Measurements from ENCODE around the gene PHKA1. TPM values are rescaled to one million over a fixed set of nuclear protein-coding genes. Genes with fewer than 3 reads are reported as not detected.
"Not testable (repeated sequence)": the region's sequence is repeated elsewhere in the genome, so short reads cannot be mapped to it uniquely, and the experiment has no call there.

Gene PHKA1
- total and polyA plus RNA-seq, 3 experiments from 2014 or later, result 4.6 to 5.0 TPM; not detected in 1

GRCh38 chrX:72624194-72624593 is 89.9 kb downstream of the PHKA1 start:
- H3K4me3 ChIP-seq (ENCODE audit: low read length), result no peak overlapping the region
- peaks cover 0 to 8% of the 10 kb centered on the region in 2 donors for H3K27me3 Mint-ChIP-seq
- no peak overlapping the region for H3K4me3 Mint-ChIP-seq
- H3K36me3 ChIP-seq (ENCODE audit: insufficient read depth, low read length), result no peaks in the 10 kb centered on the region
- no peaks in the 10 kb centered on the region for H3K9me3 ChIP-seq (ENCODE audit: low read length)
- ChIA-PET POLR2A (no interaction called here), CTCF (no interaction called here)
- H3K4me1 Mint-ChIP-seq, result peaks cover 0 to 15% (median 0%) of the 10 kb centered on the region in 3 donors
- no peak overlapping the region for H3K27ac ChIP-seq (ENCODE audit: low read depth, low read length)
- no peak overlapping the region for H3K27ac Mint-ChIP-seq
- no peaks in the 10 kb centered on the region for H3K9me3 Mint-ChIP-seq
- no peak for DNase-seq
- no peaks in the 10 kb centered on the region for H3K36me3 Mint-ChIP-seq
- H3K4me1 ChIP-seq (ENCODE audit: insufficient read depth, low read length), result no peaks in the 10 kb centered on the region
- H3K27me3 ChIP-seq (ENCODE audit: insufficient read depth, low read length, poor library complexity, severe bottlenecking), result no peaks in the 10 kb centered on the region

GRCh38 chrX:72621625-72622485 is 92.3 kb downstream of the PHKA1 start:
- Mint-ChIP-seq H3K27ac (peak overlapping the region in 1 of 8 donors; percentile 19), H3K4me3 (no peak overlapping the region), H3K9me3 (no peaks in the 10 kb centered on the region), H3K4me1 (peaks cover 0 to 15% (median 0%) of the 10 kb centered on the region in 3 donors), H3K36me3 (no peaks in the 10 kb centered on the region), H3K27me3 (peaks cover 0 to 7% of the 10 kb centered on the region in 2 donors)
- DNase-seq, result no peak
- Histone ChIP-seq H3K4me1 (ENCODE audit: insufficient read depth, low read length) (no peaks in the 10 kb centered on the region), H3K36me3 (ENCODE audit: insufficient read depth, low read length) (no peaks in the 10 kb centered on the region), H3K27ac (ENCODE audit: low read depth, low read length) (no peak overlapping the region), H3K27me3 (ENCODE audit: insufficient read depth, low read length, poor library complexity, severe bottlenecking) (no peaks in the 10 kb centered on the region), H3K4me3 (ENCODE audit: low read length) (no peak overlapping the region), H3K9me3 (ENCODE audit: low read length) (no peaks in the 10 kb centered on the region)
- ChIA-PET CTCF (no interaction called here), POLR2A (no interaction called here)

DNA sequence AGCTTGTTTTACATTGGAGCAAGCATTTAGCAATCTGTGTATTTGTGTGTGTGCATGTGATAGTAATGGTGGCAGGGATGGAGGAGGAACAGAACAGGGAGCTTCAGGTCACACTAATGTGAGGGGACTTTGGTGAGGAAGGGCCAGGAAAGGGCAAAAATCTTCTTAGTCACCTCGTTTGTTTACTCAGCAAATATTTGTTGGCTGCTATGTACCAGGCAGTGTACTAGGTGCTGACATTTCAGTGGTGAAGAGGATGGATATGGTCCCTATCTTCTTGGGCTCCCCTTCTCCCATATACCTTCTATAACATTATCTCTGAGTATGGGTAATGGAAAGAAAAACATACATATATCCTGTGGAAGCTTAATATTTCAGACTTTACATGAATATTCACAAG is 92.9 kb downstream of the PHKA1 start:
- ChIA-PET CTCF (no interaction called here), POLR2A (no interaction called here)
- Mint-ChIP-seq H3K27ac (no peak overlapping the region), H3K9me3 (no peaks in the 10 kb centered on the region), H3K4me1 (peaks cover 0 to 15% (median 0%) of the 10 kb centered on the region in 3 donors), H3K4me3 (peak overlapping the region in 1 of 7 donors; percentile 63), H3K27me3 (peaks cover 0 to 9% of the 10 kb centered on the region in 2 donors), H3K36me3 (no peaks in the 10 kb centered on the region)
- Histone ChIP-seq H3K4me3 (ENCODE audit: low read length) (no peak overlapping the region), H3K27ac (ENCODE audit: low read depth, low read length) (no peak overlapping the region), H3K27me3 (ENCODE audit: insufficient read depth, low read length, poor library complexity, severe bottlenecking) (no peaks in the 10 kb centered on the region), H3K36me3 (ENCODE audit: insufficient read depth, low read length) (no peaks in the 10 kb centered on the region), H3K4me1 (ENCODE audit: insufficient read depth, low read length) (no peaks in the 10 kb centered on the region), H3K9me3 (ENCODE audit: low read length) (no peaks in the 10 kb centered on the region)
- no peak for DNase-seq

GRCh38 chrX:72620550-72621145 is 93.5 kb downstream of the PHKA1 start:
- peaks cover 0 to 15% (median 0%) of the 10 kb centered on the region in 3 donors for H3K4me1 Mint-ChIP-seq
- no peak overlapping the region for H3K27ac Mint-ChIP-seq
- ChIA-PET POLR2A (no interaction called here), CTCF (no interaction called here)
- H3K9me3 ChIP-seq (ENCODE audit: low read length), result no peaks in the 10 kb centered on the region
- no peak overlapping the region for H3K4me3 ChIP-seq (ENCODE audit: low read length)
- peaks cover 0 to 9% of the 10 kb centered on the region in 2 donors for H3K27me3 Mint-ChIP-seq
- H3K4me1 ChIP-seq (ENCODE audit: insufficient read depth, low read length), result no peaks in the 10 kb centered on the region
- H3K27ac ChIP-seq (ENCODE audit: low read depth, low read length), result no peak overlapping the region
- no peaks in the 10 kb centered on the region for H3K36me3 Mint-ChIP-seq
- H3K9me3 Mint-ChIP-seq, result no peaks in the 10 kb centered on the region
- H3K36me3 ChIP-seq (ENCODE audit: insufficient read depth, low read length), result no peaks in the 10 kb centered on the region
- DNase-seq, result peak in 1 of 5 donors; percentile 46
- H3K27me3 ChIP-seq (ENCODE audit: insufficient read depth, low read length, poor library complexity, severe bottlenecking), result no peaks in the 10 kb centered on the region
- peak overlapping the region in 4 of 7 donors; percentile 4 to 63 (median 28) for H3K4me3 Mint-ChIP-seq

DNA sequence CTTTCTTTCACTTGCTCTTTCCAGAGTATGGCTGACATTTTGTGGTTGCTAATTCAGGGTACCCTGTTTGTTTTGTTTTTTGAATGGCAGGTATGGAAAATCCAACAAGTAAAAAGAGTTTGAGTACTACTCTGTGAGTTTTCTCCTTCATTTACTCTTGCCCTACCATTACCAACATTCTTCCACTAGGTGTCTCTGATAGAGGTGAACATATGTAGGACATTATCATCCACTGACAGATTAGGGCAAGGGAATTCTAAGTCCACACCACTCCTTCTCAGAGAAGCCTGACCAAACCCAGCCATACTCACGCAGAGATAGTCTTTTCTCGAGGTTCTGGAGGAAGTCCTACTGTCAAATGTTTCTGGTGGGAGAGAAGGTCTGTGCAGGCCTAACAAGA is 104.8 kb downstream of the PHKA1 start:
- ChIA-PET POLR2A (no interaction called here), CTCF (no interaction called here)
- H3K4me3 ChIP-seq (ENCODE audit: low read length), result no peak overlapping the region
- no peaks in the 10 kb centered on the region for H3K27me3 ChIP-seq (ENCODE audit: insufficient read depth, low read length, poor library complexity, severe bottlenecking)
- Mint-ChIP-seq H3K27me3 (peaks cover 3 to 19% of the 10 kb centered on the region in 2 donors), H3K9me3 (peaks cover 0 to 1% (median 0%) of the 10 kb centered on the region in 5 donors), H3K4me1 (peaks cover 0 to 6% (median 0%) of the 10 kb centered on the region in 3 donors), H3K36me3 (no peaks in the 10 kb centered on the region), H3K4me3 (no peak overlapping the region), H3K27ac (no peak overlapping the region)
- no peak overlapping the region for H3K27ac ChIP-seq (ENCODE audit: low read depth, low read length)
- no peak for DNase-seq
- H3K4me1 ChIP-seq (ENCODE audit: insufficient read depth, low read length), result no peaks in the 10 kb centered on the region
- H3K36me3 ChIP-seq (ENCODE audit: insufficient read depth, low read length), result no peaks in the 10 kb centered on the region
- H3K9me3 ChIP-seq (ENCODE audit: low read length), result no peaks in the 10 kb centered on the region

DNA sequence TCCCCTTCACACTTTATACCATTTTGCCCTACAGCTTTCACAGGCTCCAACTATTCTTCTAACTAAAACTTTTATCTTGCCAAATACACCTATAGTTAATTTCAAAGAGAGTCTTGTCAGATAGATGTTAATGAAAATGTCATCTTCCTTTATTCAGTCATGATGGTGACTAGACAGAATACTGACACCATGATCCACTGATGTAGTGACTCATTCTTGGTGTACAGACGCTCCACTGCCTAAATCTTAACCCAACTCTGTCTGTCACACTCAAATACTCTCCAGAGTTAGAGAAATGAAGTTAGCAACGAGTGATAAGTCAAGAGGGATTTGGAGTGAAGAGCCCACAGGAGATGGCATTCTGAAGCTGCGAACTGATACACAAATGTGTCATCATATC is 109.4 kb downstream of the PHKA1 start:
- Mint-ChIP-seq H3K4me1 (peaks cover 0 to 9% (median 0%) of the 10 kb centered on the region in 3 donors), H3K27me3 (peaks cover 0 to 12% of the 10 kb centered on the region in 2 donors), H3K9me3 (no peaks in the 10 kb centered on the region), H3K4me3 (no peak overlapping the region), H3K27ac (no peak overlapping the region), H3K36me3 (no peaks in the 10 kb centered on the region)
- DNase-seq, result no peak
- no peaks in the 10 kb centered on the region for H3K4me1 ChIP-seq (ENCODE audit: insufficient read depth, low read length)
- H3K9me3 ChIP-seq (ENCODE audit: low read length), result no peaks in the 10 kb centered on the region
- ChIA-PET POLR2A (no interaction called here), CTCF (no interaction called here)
- no peak overlapping the region for H3K27ac ChIP-seq (ENCODE audit: low read depth, low read length)
- no peaks in the 10 kb centered on the region for H3K27me3 ChIP-seq (ENCODE audit: insufficient read depth, low read length, poor library complexity, severe bottlenecking)
- H3K36me3 ChIP-seq (ENCODE audit: insufficient read depth, low read length), result no peaks in the 10 kb centered on the region
- no peak overlapping the region for H3K4me3 ChIP-seq (ENCODE audit: low read length)

- Mint-ChIP-seq H3K4me1 (peaks cover 0 to 9% (median 0%) of the 10 kb centered on the region in 3 donors), H3K27ac (no peak overlapping the region), H3K27me3 (peaks cover 0 to 9% of the 10 kb centered on the region in 2 donors), H3K4me3 (peak overlapping the region in 1 of 7 donors; percentile 8), H3K9me3 (no peaks in the 10 kb centered on the region), H3K36me3 (no peaks in the 10 kb centered on the region)
- ChIA-PET POLR2A (no interaction called here), CTCF (no interaction called here)
- Histone ChIP-seq H3K4me1 (ENCODE audit: insufficient read depth, low read length) (no peaks in the 10 kb centered on the region), H3K27ac (ENCODE audit: low read depth, low read length) (no peak overlapping the region), H3K27me3 (ENCODE audit: insufficient read depth, low read length, poor library complexity, severe bottlenecking) (no peaks in the 10 kb centered on the region), H3K36me3 (ENCODE audit: insufficient read depth, low read length) (no peaks in the 10 kb centered on the region), H3K4me3 (ENCODE audit: low read length) (no peak overlapping the region), H3K9me3 (ENCODE audit: low read length) (no peaks in the 10 kb centered on the region)
- no peak for DNase-seq
Observed at GRCh38 chrX:72604112-72604511, 110.0 kb downstream of the PHKA1 start.

DNA sequence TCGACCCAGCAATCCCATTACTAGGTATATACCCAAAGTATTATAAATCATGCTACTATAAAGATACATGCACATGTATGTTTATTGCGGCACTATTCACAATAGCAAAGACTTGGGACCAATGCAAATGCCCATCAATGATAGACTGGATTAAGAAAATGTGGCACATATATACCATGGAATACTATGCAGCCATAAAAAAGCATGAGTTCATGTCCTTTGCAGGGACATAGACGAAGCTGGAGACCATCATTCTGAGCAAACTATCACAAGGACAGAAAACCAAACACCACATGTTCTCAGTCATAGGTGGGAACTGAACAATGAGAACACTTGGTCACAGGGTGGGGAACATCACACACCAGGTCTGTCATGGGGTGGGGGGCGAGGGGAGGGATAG is 123.1 kb downstream of the PHKA1 start:
- H3K36me3 ChIP-seq (ENCODE audit: insufficient read depth, low read length); H3K4me1 ChIP-seq (ENCODE audit: insufficient read depth, low read length); POLR2A ChIA-PET; H3K4me1 Mint-ChIP-seq; CTCF ChIA-PET; DNase-seq; H3K27me3 ChIP-seq (ENCODE audit: insufficient read depth, low read length, poor library complexity, severe bottlenecking); H3K9me3 ChIP-seq (ENCODE audit: low read length); H3K4me3 Mint-ChIP-seq; H3K4me3 ChIP-seq (ENCODE audit: low read length); H3K36me3 Mint-ChIP-seq; H3K27ac Mint-ChIP-seq; H3K27ac ChIP-seq (ENCODE audit: low read depth, low read length); H3K9me3 Mint-ChIP-seq; H3K27me3 Mint-ChIP-seq: not testable (repeated sequence)
